ENCODE results near the gene PTPRD.
"Not testable (repeated sequence)": the region's sequence is repeated elsewhere in the genome, so short reads cannot be mapped to it uniquely, and the experiment has no call there.

The PTPRD gene

GRCh38 chr9:9117866-9118265 is 1494.9 kb downstream of the PTPRD start:
- Mint-ChIP-seq H3K36me3 (no peaks in the 10 kb centered on the region), H3K27ac (no peak overlapping the region), H3K27me3 (no peaks in the 10 kb centered on the region), H3K9me3 (no peaks in the 10 kb centered on the region), H3K4me1 (no peaks in the 10 kb centered on the region), H3K4me3 (no peak overlapping the region)
- no peak for ATAC-seq

DNA sequence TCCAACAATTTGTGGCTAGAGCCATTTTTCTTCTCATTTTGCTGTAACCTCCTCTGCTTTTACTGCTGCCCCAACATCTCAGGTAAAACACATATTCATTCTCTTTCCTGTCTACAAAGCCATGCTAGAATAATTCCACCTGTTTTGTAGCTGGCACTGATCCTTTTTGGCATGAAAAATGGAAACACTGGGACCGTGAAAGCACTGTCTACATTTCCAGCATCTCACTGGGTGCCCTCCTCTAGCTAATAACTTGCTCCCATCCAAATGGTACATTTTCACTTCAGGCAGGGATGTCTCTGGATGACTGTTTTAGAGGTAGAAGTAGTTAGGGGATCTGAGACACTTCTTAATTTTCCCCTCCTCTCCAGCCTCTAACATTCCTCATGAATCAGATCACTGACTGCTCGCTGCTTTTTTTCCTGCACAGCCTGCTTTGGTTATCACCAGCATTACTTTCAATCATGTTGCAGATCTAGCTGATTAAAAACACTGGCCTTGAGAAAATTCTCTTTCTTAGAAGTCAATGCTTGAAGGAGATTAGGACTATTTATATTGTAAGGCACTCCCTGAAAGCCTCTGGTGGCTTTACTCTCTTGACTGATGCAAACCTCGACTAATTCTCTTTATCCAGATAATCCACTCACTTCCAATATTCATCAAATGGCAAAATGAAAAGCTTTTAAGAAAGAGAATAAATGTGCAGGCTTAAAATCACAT is 1500.6 kb downstream of the PTPRD start:
- no peaks in the 10 kb centered on the region for H3K4me1 Mint-ChIP-seq
- no peak overlapping the region for H3K27ac Mint-ChIP-seq
- no peaks in the 10 kb centered on the region for H3K27me3 Mint-ChIP-seq
- no peaks in the 10 kb centered on the region for H3K9me3 Mint-ChIP-seq
- no peak overlapping the region for H3K4me3 Mint-ChIP-seq
- ATAC-seq: no peak
- H3K36me3 Mint-ChIP-seq: no peaks in the 10 kb centered on the region

DNA sequence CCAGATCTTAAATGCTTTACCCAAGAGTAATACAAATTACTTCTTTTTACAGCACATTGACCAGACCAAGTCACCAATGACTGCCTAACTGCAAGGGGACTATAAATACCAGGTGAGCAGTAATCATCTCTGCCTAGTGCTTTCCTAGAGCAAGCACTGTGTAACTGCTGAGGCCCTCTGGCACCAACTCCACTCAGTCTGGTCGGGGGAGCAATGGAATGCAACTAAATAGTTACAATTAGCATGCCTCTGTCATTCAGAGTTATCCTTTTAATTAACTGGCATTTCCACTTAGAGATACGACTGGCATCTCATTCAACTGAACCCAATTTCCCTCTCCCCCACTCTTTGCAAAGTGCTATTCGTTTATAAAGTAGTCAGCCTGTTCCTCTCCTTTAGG is 1504.2 kb downstream of the PTPRD start:
- Mint-ChIP-seq H3K4me3 (no peak overlapping the region), H3K9me3 (no peaks in the 10 kb centered on the region), H3K36me3 (no peaks in the 10 kb centered on the region), H3K27ac (no peak overlapping the region), H3K27me3 (no peaks in the 10 kb centered on the region), H3K4me1 (no peaks in the 10 kb centered on the region)
- no peak for ATAC-seq

DNA sequence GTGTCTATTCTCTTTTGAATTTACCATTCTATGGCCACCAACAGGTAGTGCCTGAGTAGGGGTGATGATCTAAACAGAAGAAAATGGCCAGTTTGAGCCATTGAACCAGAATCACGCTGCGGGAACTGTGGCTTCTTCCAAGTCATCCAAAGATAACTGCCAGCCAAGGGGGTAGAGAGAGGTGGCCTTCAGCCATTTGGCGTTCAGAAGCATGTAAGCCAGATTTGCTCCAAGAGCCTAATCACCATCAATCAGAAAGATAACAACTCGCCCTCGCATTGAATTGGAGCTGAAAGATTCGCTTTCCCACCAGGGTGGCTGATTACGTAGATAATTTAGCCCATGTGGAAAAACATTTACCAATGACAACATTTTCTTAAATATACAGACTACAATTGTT is 1510.5 kb downstream of the PTPRD start:
- ATAC-seq: no peak
- Mint-ChIP-seq H3K36me3 (no peaks in the 10 kb centered on the region), H3K9me3 (no peaks in the 10 kb centered on the region), H3K27me3 (no peaks in the 10 kb centered on the region), H3K4me3 (no peak overlapping the region), H3K27ac (no peak overlapping the region), H3K4me1 (no peaks in the 10 kb centered on the region)

DNA sequence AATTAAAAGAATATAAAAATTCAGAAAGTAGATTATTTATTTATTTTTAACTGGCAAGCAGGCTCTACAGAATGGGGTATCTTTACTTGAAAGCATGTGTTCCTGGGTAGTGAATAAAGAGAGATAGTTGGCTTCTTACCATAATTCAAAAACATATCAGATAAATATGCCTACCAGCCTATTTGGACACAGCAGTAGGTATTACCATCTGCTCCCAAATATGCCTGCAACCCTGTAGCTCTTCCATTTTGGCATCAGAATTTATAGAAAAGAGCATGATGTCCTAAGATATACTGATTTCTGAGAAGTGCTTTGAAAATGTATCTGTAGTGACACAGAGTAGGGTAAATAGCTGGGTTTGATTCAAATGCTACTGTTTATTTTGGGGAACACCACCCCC is 1512.7 kb downstream of the PTPRD start:
- no peak overlapping the region for H3K27ac Mint-ChIP-seq
- peaks cover 3% of the 10 kb centered on the region for H3K9me3 Mint-ChIP-seq
- ATAC-seq: no peak
- no peaks in the 10 kb centered on the region for H3K27me3 Mint-ChIP-seq
- no peaks in the 10 kb centered on the region for H3K36me3 Mint-ChIP-seq
- H3K4me1 Mint-ChIP-seq: no peaks in the 10 kb centered on the region
- H3K4me3 Mint-ChIP-seq: no peak overlapping the region

DNA sequence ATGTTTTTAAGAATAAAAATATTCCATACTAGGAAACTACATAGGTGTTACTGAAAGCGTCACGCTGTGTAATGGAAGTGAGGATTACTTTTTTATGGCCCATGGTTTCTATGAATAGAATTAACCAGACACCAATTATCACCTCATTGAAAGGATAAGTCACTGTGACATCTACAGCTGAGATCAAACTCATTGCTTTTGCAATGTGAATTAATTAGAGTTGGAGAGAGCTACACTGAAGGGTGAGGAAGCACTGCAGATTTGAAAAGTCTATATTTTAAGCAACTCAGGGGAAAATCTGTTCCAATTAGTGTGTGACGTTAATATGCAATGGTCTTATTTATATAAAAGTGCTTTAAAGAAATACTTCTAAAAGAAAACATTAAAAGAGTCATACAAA is 1513.2 kb downstream of the PTPRD start:
- Mint-ChIP-seq H3K9me3 (peaks cover 4% of the 10 kb centered on the region), H3K27me3 (no peaks in the 10 kb centered on the region), H3K27ac (no peak overlapping the region), H3K4me3 (no peak overlapping the region), H3K36me3 (no peaks in the 10 kb centered on the region), H3K4me1 (no peaks in the 10 kb centered on the region)
- ATAC-seq: no peak

DNA sequence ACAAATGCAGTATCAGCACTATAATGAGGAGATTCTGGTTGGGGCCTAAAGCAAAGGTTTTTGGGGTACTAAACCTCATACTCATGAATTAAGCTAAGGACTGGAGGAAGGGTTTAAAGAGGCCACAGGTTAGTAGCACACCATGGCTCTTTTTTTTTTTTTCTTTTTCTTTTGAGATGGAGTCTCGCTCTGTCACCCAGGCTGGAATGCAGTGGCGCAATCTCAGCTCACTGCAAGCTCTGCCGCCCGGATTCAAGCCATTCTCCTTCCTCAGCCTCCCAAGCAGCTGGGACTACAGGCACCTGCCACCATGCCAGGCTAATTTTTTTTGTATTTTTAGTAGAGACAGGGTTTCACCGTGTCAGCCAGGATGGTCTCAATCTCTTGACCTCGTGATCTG is 1515.5 kb downstream of the PTPRD start:
- not testable (repeated sequence) for H3K9me3 Mint-ChIP-seq, H3K4me1 Mint-ChIP-seq, ATAC-seq, H3K27me3 Mint-ChIP-seq, H3K27ac Mint-ChIP-seq, H3K36me3 Mint-ChIP-seq, H3K4me3 Mint-ChIP-seq

- Mint-ChIP-seq H3K27ac (no peak overlapping the region), H3K9me3 (peaks cover 9% of the 10 kb centered on the region), H3K27me3 (no peaks in the 10 kb centered on the region), H3K36me3 (no peaks in the 10 kb centered on the region), H3K4me3 (no peak overlapping the region), H3K4me1 (no peaks in the 10 kb centered on the region)
- ATAC-seq: no peak
These were observed 1521.4 kb downstream of the PTPRD start for GRCh38 chr9:9091387-9091786.

DNA sequence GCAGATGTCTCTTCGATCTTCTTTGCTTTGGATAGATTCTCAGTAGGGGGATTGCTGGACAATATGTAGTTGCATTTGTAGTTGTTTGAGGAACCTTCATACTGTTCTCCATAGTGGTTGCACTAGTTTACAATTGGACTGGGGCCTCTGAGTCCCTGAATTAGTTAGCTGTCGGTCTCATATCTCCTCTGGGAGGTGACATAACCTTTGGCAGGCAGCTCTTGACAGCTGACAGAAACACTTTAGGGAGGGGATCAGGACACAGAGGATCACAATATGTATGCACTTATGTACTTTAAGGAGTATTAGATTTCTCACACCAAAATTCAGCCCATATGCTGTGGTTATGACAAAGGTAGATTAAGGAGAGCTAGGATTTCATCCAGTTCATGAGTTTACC is 1533.3 kb downstream of the PTPRD start:
- H3K9me3 Mint-ChIP-seq: peaks cover 12% of the 10 kb centered on the region
- H3K36me3 Mint-ChIP-seq: no peaks in the 10 kb centered on the region

GRCh38 chr9:9078301-9078700 is 1534.5 kb downstream of the PTPRD start:
- Mint-ChIP-seq H3K36me3 (no peaks in the 10 kb centered on the region), H3K27me3 (no peaks in the 10 kb centered on the region), H3K4me1 (no peaks in the 10 kb centered on the region), H3K27ac (no peak overlapping the region), H3K9me3 (peaks cover 12% of the 10 kb centered on the region), H3K4me3 (no peak overlapping the region)
- no peak for ATAC-seq

More for the DNA sequence above, 1533.3 kb downstream of the PTPRD start:
- ATAC-seq: no peak
- Mint-ChIP-seq H3K4me1 (no peaks in the 10 kb centered on the region), H3K27me3 (no peaks in the 10 kb centered on the region), H3K4me3 (no peak overlapping the region), H3K27ac (no peak overlapping the region)

- no peak overlapping the region for H3K4me3 Mint-ChIP-seq
- H3K27ac Mint-ChIP-seq: no peak overlapping the region
- H3K36me3 Mint-ChIP-seq: no peaks in the 10 kb centered on the region
- H3K27me3 Mint-ChIP-seq: no peaks in the 10 kb centered on the region
- peaks cover 3% of the 10 kb centered on the region for H3K9me3 Mint-ChIP-seq
- no peaks in the 10 kb centered on the region for H3K4me1 Mint-ChIP-seq
- no peak for ATAC-seq
These were observed 1551.2 kb downstream of the PTPRD start for GRCh38 chr9:9061627-9062026.

GRCh38 chr9:9054354-9054992 is 1558.3 kb downstream of the PTPRD start:
- Mint-ChIP-seq H3K36me3 (no peaks in the 10 kb centered on the region), H3K4me1 (no peaks in the 10 kb centered on the region), H3K4me3 (no peak overlapping the region), H3K27ac (no peak overlapping the region), H3K9me3 (no peaks in the 10 kb centered on the region), H3K27me3 (no peaks in the 10 kb centered on the region)
- no peak for ATAC-seq

DNA sequence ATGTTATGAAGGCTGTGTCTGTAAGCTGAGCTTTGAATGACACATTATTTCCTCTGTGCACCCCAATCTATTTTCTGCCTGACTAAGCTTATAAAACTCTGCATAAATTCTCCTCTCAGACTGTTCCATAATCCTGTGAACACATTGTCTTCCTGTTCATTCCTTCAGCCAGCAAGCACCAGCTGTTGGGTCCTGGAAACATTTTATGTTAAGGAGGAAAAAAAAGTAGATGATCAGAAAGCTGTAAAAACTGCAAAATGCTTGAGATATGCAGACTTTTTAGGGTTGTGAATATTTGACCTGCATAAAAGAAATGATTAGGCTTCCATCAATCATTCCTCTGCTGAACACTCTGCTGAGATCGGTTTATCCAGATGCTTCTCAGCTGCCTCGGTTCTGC is 1567.2 kb downstream of the PTPRD start:
- Mint-ChIP-seq H3K4me1 (no peaks in the 10 kb centered on the region), H3K9me3 (no peaks in the 10 kb centered on the region), H3K4me3 (no peak overlapping the region), H3K27me3 (no peaks in the 10 kb centered on the region), H3K27ac (no peak overlapping the region), H3K36me3 (no peaks in the 10 kb centered on the region)
- ATAC-seq: no peak

GRCh38 chr9:9045072-9045471 is 1567.7 kb downstream of the PTPRD start:
- no peak overlapping the region for H3K4me3 Mint-ChIP-seq
- H3K9me3 Mint-ChIP-seq: no peaks in the 10 kb centered on the region
- ATAC-seq: no peak
- H3K4me1 Mint-ChIP-seq: no peaks in the 10 kb centered on the region
- no peaks in the 10 kb centered on the region for H3K36me3 Mint-ChIP-seq
- no peaks in the 10 kb centered on the region for H3K27me3 Mint-ChIP-seq
- H3K27ac Mint-ChIP-seq: no peak overlapping the region

GRCh38 chr9:9043788-9044187 is 1569.0 kb downstream of the PTPRD start:
- not testable (repeated sequence) for H3K36me3 Mint-ChIP-seq, H3K27me3 Mint-ChIP-seq, H3K27ac Mint-ChIP-seq, H3K9me3 Mint-ChIP-seq, H3K4me3 Mint-ChIP-seq, H3K4me1 Mint-ChIP-seq, ATAC-seq

- Mint-ChIP-seq H3K27ac (no peak overlapping the region), H3K9me3 (no peaks in the 10 kb centered on the region), H3K27me3 (no peaks in the 10 kb centered on the region), H3K4me1 (no peaks in the 10 kb centered on the region), H3K36me3 (no peaks in the 10 kb centered on the region), H3K4me3 (no peak overlapping the region)
- ATAC-seq: no peak
These were observed 1571.0 kb downstream of the PTPRD start for GRCh38 chr9:9041756-9042155.
